ENCODE results near the gene KDF1. TPM values are rescaled to one million over a fixed set of nuclear protein-coding genes. Genes with fewer than 3 reads are reported as not detected.

The KDF1 gene
- total RNA-seq, 1 experiment from 2014 or later: 23.0 TPM

GRCh38 chr1:26981146-26981846 is 21.0 kb upstream of the KDF1 start:
- TF ChIP-seq RAD21 (IDR thresholded peaks at IDR 0.05; ENCODE audit: low read depth) (no peak), EZH2 (IDR thresholded peaks at IDR 0.05) (no peak), ZNF274 (IDR thresholded peaks at IDR 0.05; ENCODE audit: low read depth, low read length) (no peak), MAX (IDR thresholded peaks at IDR 0.05) (no peak), EZH2phosphoT487 (IDR thresholded peaks at IDR 0.05; ENCODE audit: borderline replicate concordance) (no peak), CBX3 (IDR thresholded peaks at IDR 0.05; ENCODE audit: low read depth) (no peak), FOSL1 (IDR thresholded peaks at IDR 0.05; ENCODE audit: low read depth) (no peak), POLR2AphosphoS5 (IDR thresholded peaks at IDR 0.05; ENCODE audit: low read depth, low read length) (no peak), SP1 (IDR thresholded peaks at IDR 0.05; ENCODE audit: low read depth) (no peak), JUND (IDR thresholded peaks at IDR 0.05) (no peak), CEBPB (IDR thresholded peaks at IDR 0.05; ENCODE audit: low read depth) (no peak), SIN3A (IDR thresholded peaks at IDR 0.05; ENCODE audit: low read depth) (no peak), ZFX (IDR thresholded peaks at IDR 0.05) (no peak), POLR2A (IDR thresholded peaks at IDR 0.05; ENCODE audit: borderline replicate concordance, extremely low read depth, insufficient read depth, insufficient read length) (no peak), SRF (IDR thresholded peaks at IDR 0.05; ENCODE audit: low read depth) (no peak), TCF7L2 (IDR thresholded peaks at IDR 0.05; ENCODE audit: borderline replicate concordance, extremely low read depth, insufficient read depth, insufficient read length) (no peak), YY1 (IDR thresholded peaks at IDR 0.05; ENCODE audit: extremely low read depth, insufficient replicate concordance, low read depth, low read length) (no peak)
- TF ChIP-seq, protein P1, sequence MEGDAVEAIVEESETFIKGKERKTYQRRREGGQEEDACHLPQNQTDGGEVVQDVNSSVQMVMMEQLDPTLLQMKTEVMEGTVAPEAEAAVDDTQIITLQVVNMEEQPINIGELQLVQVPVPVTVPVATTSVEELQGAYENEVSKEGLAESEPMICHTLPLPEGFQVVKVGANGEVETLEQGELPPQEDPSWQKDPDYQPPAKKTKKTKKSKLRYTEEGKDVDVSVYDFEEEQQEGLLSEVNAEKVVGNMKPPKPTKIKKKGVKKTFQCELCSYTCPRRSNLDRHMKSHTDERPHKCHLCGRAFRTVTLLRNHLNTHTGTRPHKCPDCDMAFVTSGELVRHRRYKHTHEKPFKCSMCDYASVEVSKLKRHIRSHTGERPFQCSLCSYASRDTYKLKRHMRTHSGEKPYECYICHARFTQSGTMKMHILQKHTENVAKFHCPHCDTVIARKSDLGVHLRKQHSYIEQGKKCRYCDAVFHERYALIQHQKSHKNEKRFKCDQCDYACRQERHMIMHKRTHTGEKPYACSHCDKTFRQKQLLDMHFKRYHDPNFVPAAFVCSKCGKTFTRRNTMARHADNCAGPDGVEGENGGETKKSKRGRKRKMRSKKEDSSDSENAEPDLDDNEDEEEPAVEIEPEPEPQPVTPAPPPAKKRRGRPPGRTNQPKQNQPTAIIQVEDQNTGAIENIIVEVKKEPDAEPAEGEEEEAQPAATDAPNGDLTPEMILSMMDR (IDR thresholded peaks at IDR 0.05 in 2 of 3, conservative IDR thresholded peaks at IDR 0.05 in 1 of 3; ENCODE audit: borderline replicate concordance in 1 of 3, insufficient read depth in 1 of 3, low read depth in 2 of 3, low read length in 2 of 3): no peak
- TF ChIP-seq, protein P2, sequence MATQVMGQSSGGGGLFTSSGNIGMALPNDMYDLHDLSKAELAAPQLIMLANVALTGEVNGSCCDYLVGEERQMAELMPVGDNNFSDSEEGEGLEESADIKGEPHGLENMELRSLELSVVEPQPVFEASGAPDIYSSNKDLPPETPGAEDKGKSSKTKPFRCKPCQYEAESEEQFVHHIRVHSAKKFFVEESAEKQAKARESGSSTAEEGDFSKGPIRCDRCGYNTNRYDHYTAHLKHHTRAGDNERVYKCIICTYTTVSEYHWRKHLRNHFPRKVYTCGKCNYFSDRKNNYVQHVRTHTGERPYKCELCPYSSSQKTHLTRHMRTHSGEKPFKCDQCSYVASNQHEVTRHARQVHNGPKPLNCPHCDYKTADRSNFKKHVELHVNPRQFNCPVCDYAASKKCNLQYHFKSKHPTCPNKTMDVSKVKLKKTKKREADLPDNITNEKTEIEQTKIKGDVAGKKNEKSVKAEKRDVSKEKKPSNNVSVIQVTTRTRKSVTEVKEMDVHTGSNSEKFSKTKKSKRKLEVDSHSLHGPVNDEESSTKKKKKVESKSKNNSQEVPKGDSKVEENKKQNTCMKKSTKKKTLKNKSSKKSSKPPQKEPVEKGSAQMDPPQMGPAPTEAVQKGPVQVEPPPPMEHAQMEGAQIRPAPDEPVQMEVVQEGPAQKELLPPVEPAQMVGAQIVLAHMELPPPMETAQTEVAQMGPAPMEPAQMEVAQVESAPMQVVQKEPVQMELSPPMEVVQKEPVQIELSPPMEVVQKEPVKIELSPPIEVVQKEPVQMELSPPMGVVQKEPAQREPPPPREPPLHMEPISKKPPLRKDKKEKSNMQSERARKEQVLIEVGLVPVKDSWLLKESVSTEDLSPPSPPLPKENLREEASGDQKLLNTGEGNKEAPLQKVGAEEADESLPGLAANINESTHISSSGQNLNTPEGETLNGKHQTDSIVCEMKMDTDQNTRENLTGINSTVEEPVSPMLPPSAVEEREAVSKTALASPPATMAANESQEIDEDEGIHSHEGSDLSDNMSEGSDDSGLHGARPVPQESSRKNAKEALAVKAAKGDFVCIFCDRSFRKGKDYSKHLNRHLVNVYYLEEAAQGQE (IDR thresholded peaks at IDR 0.05; ENCODE audit: low read depth): no peak
- Histone ChIP-seq H3K36me3 (ENCODE audit: control insufficient read depth in 1 of 2, insufficient read depth in 2 of 2, low read length in 2 of 2) (no peaks in the 10 kb centered on the region), H3K9me3 (ENCODE audit: control insufficient read depth in 1 of 2, insufficient read depth in 1 of 2, low read depth in 1 of 2, low read length in 2 of 2) (no peaks in the 10 kb centered on the region), H3K9me2 (ENCODE audit: insufficient read depth) (no peaks in the 10 kb centered on the region), H3K9ac (ENCODE audit: low read length) (no peak overlapping the region), H3K27ac (ENCODE audit: low read depth, low read length) (no peak overlapping the region), H2AFZ (ENCODE audit: low read depth, low read length, poor library complexity, severe bottlenecking) (no peak overlapping the region), H3K4me1 (ENCODE audit: control insufficient read depth in 1 of 2, insufficient read depth in 2 of 2, low read length in 2 of 2) (peaks cover 4 to 11% of the 10 kb centered on the region in 2 experiments), H3K4me2 (ENCODE audit: low read length) (no peak overlapping the region), H4K20me1 (ENCODE audit: insufficient read depth) (no peaks in the 10 kb centered on the region), H3K79me2 (ENCODE audit: insufficient read depth, low read length) (no peaks in the 10 kb centered on the region), H3K4me3 (replicated peaks in 1 of 2; ENCODE audit: low read depth in 1 of 2, low read length in 2 of 2) (no peak overlapping the region), H3K27me3 (ENCODE audit: insufficient read depth, low read length) (no peaks in the 10 kb centered on the region)
- DNase-seq (ENCODE audit: low read depth, low spot score): no peak
- ChIA-PET CTCF (interaction anchor here (0.8 to 1.1 kb wide), 2 partner anchors 14 to 17 kb away, joined by 3 read pairs; no protein-coding TSS in a partner anchor), RAD21 (ENCODE audit: low non-redundant PET in 1 of 2, low total read pairs in 2 of 2, uncharacterized antibody in 2 of 2, unreplicated experiment in 2 of 2) (interaction anchor here in 1 of 2 experiments (0.6 kb wide), 1 partner anchor 31 kb away, joined by 4 read pairs; the partner anchor contains the start of gene TENT5B), POLR2A (interaction anchor here (0.6 to 1.9 kb wide), 2 partner anchors 12 to 16 kb away, joined by 3 to 4 read pairs; partner anchors contain the start of gene TRNP1)
- intact Hi-C loops (cut with micrococcal nuclease): no loop called here
- no peak for ATAC-seq
- no TSS peak for BruUV-seq (replicated peaks)
